GM23338 (cell line): ENCODE measurements around the gene ELN. TPM values are rescaled to one million over a fixed set of nuclear protein-coding genes. Genes with fewer than 3 reads are reported as not detected.

Experiments
- ATAC-seq: fragments of 200-7000 bp; cut with Tn5 transposase; 3 replicates; pipeline ENCODE4 v1.9.1; 2020
- DNase-seq: peaks from one replicate; pipeline ENCODE4 v3.0.0-alpha.2; 2015; ENCODE audit warnings: low spot score
- H2AFZ ChIP-seq: fragments of 200-600 bp; sonication (generic); 2 replicates; pipeline ENCODE4 v1.8.0; 2016; ENCODE audit warnings: antibody characterized with exemption, mild to moderate bottlenecking, moderate library complexity
- H3F3A ChIP-seq: fragments of 200-600 bp; sonication (generic); replicated peaks from 2 replicates; pipeline ENCODE4 v1.8.0; 2017; ENCODE audit warnings: antibody characterized with exemption, mixed run types, low read depth
- H3K27ac ChIP-seq: fragments of 200-600 bp; sonication (generic); 2 replicates; pipeline ENCODE4 v1.6.1; 2016; ENCODE audit warnings: low read depth
- H3K27me3 ChIP-seq: fragments of 200-600 bp; sonication (generic); 2 replicates; pipeline ENCODE4 v1.8.0; 2016; ENCODE audit warnings: mild to moderate bottlenecking, mixed run types, moderate library complexity; ENCODE audit not compliant: insufficient read depth
- H3K36me3 ChIP-seq: fragments of 200-600 bp; sonication (generic); 2 replicates; pipeline ENCODE4 v1.8.0; 2016; ENCODE audit warnings: mild to moderate bottlenecking; ENCODE audit not compliant: insufficient read depth
- H3K4me1 ChIP-seq: fragments of 200-600 bp; sonication (generic); 2 replicates; pipeline ENCODE4 v1.8.0; 2016; ENCODE audit warnings: mild to moderate bottlenecking, moderate library complexity; ENCODE audit not compliant: insufficient read depth
- H3K4me2 ChIP-seq: fragments of 200-600 bp; sonication (generic); 2 replicates; pipeline ENCODE4 v1.7.1; 2017; ENCODE audit warnings: mixed run types
- H3K4me3 ChIP-seq: fragments of 200-600 bp; sonication (generic); 2 replicates; pipeline ENCODE4 v1.6.1; 2016; ENCODE audit warnings: mixed run types
- H3K79me2 ChIP-seq: fragments of 200-600 bp; sonication (generic); replicated peaks from 2 replicates; pipeline ENCODE4 v1.8.0; 2017; ENCODE audit warnings: mild to moderate bottlenecking; ENCODE audit not compliant: insufficient read depth
- H3K9me2 ChIP-seq: fragments of 200-600 bp; sonication (generic); 2 replicates; pipeline ENCODE4 v1.8.0; 2017; ENCODE audit not compliant: insufficient read depth
- H4K20me1 ChIP-seq: fragments of 200-600 bp; sonication (generic); replicated peaks from 2 replicates; pipeline ENCODE4 v1.8.0; 2017; ENCODE audit warnings: mild to moderate bottlenecking; ENCODE audit not compliant: insufficient read depth
- H3K27ac Mint-ChIP-seq: 2 replicates; pipeline ENCODE4 v1.8.0; 2020; ENCODE audit warnings: inconsistent platforms, mild to moderate bottlenecking, moderate library complexity, mixed read lengths
- H3K27me3 Mint-ChIP-seq: 3 replicates; pipeline ENCODE4 v1.8.0; 2022; ENCODE audit warnings: low read depth, mild to moderate bottlenecking, moderate library complexity, mixed read lengths, inconsistent platforms; ENCODE audit not compliant: insufficient read depth, poor library complexity
- H3K36me3 Mint-ChIP-seq: 3 replicates; pipeline ENCODE4 v1.8.0; 2021; ENCODE audit warnings: low read depth, mild to moderate bottlenecking, inconsistent platforms, moderate library complexity, mixed read lengths
- H3K4me1 Mint-ChIP-seq: 3 replicates; pipeline ENCODE4 v1.8.0; 2020; ENCODE audit warnings: mild to moderate bottlenecking, inconsistent platforms, mixed read lengths
- H3K4me3 Mint-ChIP-seq: 3 replicates; pipeline ENCODE4 v1.8.0; 2021; ENCODE audit warnings: moderate library complexity, mild to moderate bottlenecking, inconsistent platforms, mixed read lengths
- H3K9me3 Mint-ChIP-seq: 3 replicates; pipeline ENCODE4 v1.8.0; 2020; ENCODE audit warnings: moderate library complexity, mild to moderate bottlenecking, inconsistent platforms, mixed read lengths
- EZH2 ChIP-seq: fragments of 200-600 bp; sonication (generic); IDR thresholded peaks from one replicate; pipeline ENCODE4 v1.8.0; 2017; ENCODE audit warnings: antibody characterized with exemption, mild to moderate bottlenecking, low read depth; ENCODE audit not compliant: unreplicated experiment
- EZH2phosphoT487 ChIP-seq: fragments of 200-600 bp; sonication (generic); IDR thresholded peaks from one replicate; pipeline ENCODE4 v1.8.1; 2018; ENCODE audit warnings: antibody characterized with exemption; ENCODE audit not compliant: unreplicated experiment
- JUNB ChIP-seq: IDR thresholded peaks from one replicate; pipeline ENCODE4 v1.6.1; 2016; ENCODE audit warnings: antibody characterized with exemption; ENCODE audit not compliant: unreplicated experiment
- POLR2AphosphoS5 ChIP-seq: IDR thresholded peaks from 2 replicates; pipeline ENCODE4 v1.6.1; 2016; ENCODE audit warnings: antibody characterized with exemption, low read depth
- ZNF114 ChIP-seq: fragments of 250-450 bp; sonication (Bioruptor Pico); IDR thresholded peaks from 2 replicates; pipeline ENCODE4 v1.5.0; 2020; ENCODE audit warnings: mild to moderate bottlenecking, moderate library complexity
- ZNF331 ChIP-seq: fragments of 250-450 bp; sonication (Bioruptor Pico); IDR thresholded peaks from 2 replicates; pipeline ENCODE4 v1.5.0; 2020; ENCODE audit warnings: low read depth, mild to moderate bottlenecking, moderate library complexity
- polyA plus RNA-seq: library from polyadenylated mRNA; unstranded; fragments of >200 nt; fragmentation: Nextera tagmentation; extraction: Ambion mirVana; gene quantifications from 2 replicates; pipeline ENCODE4 v1.2.1, GENCODE V29; 2016
- total RNA-seq: library from RNA; depleted of rRNA; stranded (reverse); fragments of >200 nt; shearing (Covaris generic); gene quantifications from 2 replicates; pipeline ENCODE4 v1.2.3, GENCODE V29; 2014
- TF ChIP-seq, protein P1 (sequence below), 2 experiments: fragments of 200-600 bp in 1 of 2; sonication (generic) in 1 of 2; conservative IDR thresholded peaks; 2 replicates each; pipeline versions ENCODE4 v1.5.1 to v1.6.1; 2016 to 2017; ENCODE audit warnings: antibody characterized with exemption in 2 of 2, low read depth in 2 of 2, mild to moderate bottlenecking in 2 of 2, moderate library complexity in 1 of 2
- TF ChIP-seq, protein P2 (sequence below): fragments of 250-450 bp; sonication (Bioruptor Pico); IDR thresholded peaks from 2 replicates; pipeline ENCODE4 v1.5.0; 2020; ENCODE audit warnings: mild to moderate bottlenecking, moderate library complexity
- TF ChIP-seq, protein P3 (sequence below): IDR thresholded peaks from 2 replicates; pipeline ENCODE4 v1.6.1; 2016; ENCODE audit warnings: antibody characterized with exemption

Gene ELN
- total and polyA plus RNA-seq, 2 experiments from 2014 or later, result 1.1 to 5.6 TPM

DNA sequence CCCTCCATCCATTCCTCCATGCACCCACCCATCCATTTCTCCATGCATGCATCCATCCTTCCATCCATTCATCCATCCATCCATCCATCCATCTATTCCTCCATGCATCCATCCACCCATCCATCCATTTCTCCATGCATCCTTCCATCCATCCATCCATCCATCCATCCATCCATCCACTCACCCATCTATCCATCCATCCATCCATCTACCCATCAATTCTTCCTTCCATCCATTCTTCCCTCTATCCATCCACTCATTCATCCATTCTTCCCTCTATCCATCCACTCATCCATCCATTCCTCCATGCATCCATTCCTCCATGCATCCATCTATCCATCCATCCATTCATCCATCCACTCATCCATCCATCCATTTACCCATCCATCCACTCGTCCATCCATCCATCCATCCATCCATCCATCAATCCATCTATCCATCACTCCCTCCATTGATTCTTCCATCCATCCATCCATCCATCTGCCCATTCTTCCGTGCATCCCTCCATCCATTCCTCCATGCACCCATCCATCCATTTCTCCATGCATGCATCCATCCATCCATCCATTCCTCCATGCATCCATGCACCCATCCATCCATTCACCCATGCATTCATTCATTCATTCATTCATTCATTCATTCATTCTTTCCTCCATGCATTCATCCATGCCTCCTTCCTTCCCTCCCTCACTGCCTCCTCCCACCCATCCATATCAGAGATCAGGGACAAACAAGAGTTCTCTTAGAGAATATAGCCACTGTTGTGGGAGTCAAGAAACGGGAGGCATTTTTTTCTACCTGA is 22.2 kb downstream of the ELN start (continued):
- TF ChIP-seq, protein P1, sequence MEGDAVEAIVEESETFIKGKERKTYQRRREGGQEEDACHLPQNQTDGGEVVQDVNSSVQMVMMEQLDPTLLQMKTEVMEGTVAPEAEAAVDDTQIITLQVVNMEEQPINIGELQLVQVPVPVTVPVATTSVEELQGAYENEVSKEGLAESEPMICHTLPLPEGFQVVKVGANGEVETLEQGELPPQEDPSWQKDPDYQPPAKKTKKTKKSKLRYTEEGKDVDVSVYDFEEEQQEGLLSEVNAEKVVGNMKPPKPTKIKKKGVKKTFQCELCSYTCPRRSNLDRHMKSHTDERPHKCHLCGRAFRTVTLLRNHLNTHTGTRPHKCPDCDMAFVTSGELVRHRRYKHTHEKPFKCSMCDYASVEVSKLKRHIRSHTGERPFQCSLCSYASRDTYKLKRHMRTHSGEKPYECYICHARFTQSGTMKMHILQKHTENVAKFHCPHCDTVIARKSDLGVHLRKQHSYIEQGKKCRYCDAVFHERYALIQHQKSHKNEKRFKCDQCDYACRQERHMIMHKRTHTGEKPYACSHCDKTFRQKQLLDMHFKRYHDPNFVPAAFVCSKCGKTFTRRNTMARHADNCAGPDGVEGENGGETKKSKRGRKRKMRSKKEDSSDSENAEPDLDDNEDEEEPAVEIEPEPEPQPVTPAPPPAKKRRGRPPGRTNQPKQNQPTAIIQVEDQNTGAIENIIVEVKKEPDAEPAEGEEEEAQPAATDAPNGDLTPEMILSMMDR (conservative IDR thresholded peaks at IDR 0.05; ENCODE audit: low read depth in 2 of 2), result no peak
- TF ChIP-seq EZH2 (no peak), ZNF331 (CRISPR knock-in tag) (no peak), JUNB (no peak)
- TF ChIP-seq, protein P2, sequence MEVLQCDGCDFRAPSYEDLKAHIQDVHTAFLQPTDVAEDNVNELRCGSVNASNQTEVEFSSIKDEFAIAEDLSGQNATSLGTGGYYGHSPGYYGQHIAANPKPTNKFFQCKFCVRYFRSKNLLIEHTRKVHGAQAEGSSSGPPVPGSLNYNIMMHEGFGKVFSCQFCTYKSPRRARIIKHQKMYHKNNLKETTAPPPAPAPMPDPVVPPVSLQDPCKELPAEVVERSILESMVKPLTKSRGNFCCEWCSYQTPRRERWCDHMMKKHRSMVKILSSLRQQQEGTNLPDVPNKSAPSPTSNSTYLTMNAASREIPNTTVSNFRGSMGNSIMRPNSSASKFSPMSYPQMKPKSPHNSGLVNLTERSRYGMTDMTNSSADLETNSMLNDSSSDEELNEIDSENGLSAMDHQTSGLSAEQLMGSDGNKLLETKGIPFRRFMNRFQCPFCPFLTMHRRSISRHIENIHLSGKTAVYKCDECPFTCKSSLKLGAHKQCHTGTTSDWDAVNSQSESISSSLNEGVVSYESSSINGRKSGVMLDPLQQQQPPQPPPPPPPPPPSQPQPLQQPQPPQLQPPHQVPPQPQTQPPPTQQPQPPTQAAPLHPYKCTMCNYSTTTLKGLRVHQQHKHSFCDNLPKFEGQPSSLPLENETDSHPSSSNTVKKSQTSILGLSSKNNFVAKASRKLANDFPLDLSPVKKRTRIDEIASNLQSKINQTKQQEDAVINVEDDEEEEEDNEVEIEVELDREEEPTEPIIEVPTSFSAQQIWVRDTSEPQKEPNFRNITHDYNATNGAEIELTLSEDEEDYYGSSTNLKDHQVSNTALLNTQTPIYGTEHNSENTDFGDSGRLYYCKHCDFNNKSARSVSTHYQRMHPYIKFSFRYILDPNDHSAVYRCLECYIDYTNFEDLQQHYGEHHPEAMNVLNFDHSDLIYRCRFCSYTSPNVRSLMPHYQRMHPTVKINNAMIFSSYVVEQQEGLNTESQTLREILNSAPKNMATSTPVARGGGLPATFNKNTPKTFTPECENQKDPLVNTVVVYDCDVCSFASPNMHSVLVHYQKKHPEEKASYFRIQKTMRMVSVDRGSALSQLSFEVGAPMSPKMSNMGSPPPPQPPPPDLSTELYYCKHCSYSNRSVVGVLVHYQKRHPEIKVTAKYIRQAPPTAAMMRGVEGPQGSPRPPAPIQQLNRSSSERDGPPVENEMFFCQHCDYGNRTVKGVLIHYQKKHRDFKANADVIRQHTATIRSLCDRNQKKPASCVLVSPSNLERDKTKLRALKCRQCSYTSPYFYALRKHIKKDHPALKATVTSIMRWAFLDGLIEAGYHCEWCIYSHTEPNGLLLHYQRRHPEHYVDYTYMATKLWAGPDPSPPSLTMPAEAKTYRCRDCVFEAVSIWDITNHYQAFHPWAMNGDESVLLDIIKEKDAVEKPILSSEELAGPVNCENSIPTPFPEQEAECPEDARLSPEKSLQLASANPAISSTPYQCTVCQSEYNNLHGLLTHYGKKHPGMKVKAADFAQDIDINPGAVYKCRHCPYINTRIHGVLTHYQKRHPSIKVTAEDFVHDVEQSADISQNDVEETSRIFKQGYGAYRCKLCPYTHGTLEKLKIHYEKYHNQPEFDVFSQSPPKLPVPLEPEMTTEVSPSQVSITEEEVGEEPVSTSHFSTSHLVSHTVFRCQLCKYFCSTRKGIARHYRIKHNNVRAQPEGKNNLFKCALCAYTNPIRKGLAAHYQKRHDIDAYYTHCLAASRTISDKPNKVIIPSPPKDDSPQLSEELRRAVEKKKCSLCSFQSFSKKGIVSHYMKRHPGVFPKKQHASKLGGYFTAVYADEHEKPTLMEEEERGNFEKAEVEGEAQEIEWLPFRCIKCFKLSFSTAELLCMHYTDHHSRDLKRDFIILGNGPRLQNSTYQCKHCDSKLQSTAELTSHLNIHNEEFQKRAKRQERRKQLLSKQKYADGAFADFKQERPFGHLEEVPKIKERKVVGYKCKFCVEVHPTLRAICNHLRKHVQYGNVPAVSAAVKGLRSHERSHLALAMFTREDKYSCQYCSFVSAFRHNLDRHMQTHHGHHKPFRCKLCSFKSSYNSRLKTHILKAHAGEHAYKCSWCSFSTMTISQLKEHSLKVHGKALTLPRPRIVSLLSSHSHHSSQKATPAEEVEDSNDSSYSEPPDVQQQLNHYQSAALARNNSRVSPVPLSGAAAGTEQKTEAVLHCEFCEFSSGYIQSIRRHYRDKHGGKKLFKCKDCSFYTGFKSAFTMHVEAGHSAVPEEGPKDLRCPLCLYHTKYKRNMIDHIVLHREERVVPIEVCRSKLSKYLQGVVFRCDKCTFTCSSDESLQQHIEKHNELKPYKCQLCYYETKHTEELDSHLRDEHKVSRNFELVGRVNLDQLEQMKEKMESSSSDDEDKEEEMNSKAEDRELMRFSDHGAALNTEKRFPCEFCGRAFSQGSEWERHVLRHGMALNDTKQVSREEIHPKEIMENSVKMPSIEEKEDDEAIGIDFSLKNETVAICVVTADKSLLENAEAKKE (CRISPR knock-in tag), result no peak

DNA sequence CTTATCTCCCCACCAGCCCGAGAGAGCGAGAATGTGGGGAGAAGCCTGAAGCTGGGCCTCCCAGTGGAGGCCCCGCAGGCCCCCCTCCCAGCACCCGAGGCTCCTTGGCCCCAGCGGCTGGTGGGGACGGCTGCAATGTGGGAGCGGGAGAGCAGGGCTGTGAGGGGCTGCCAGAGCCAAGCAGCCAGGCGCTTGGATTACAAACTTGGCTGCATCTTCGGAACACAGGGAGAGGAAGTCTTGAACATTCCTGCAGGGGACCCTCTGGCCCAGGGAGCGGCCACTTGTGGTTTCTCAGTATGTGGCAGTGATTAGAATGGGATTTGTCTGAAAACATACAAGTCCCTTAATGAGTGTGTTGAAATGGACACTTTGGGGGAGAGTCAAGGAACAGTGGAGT is 23.2 kb downstream of the ELN start:
- peaks cover 9% of the 10 kb centered on the region for H3K4me1 Mint-ChIP-seq
- H3K4me1 ChIP-seq, result peaks cover 10% of the 10 kb centered on the region
- no peaks in the 10 kb centered on the region for H4K20me1 ChIP-seq
- H3K27ac ChIP-seq, result no peak overlapping the region
- H3K27ac Mint-ChIP-seq, result no peak overlapping the region
- no peaks in the 10 kb centered on the region for H3F3A ChIP-seq
- H3K4me3 Mint-ChIP-seq, result no peak overlapping the region
- H3K36me3 Mint-ChIP-seq, result no peaks in the 10 kb centered on the region
- H3K4me3 ChIP-seq, result no peak overlapping the region
- H3K36me3 ChIP-seq, result no peaks in the 10 kb centered on the region
- ATAC-seq (no peak), DNase-seq (no peak)
- no peak overlapping the region for H2AFZ ChIP-seq
- H3K27me3 ChIP-seq, result no peaks in the 10 kb centered on the region
- peaks cover 5% of the 10 kb centered on the region for H3K27me3 Mint-ChIP-seq
- H3K79me2 ChIP-seq, result no peaks in the 10 kb centered on the region
- H3K9me3 Mint-ChIP-seq, result no peaks in the 10 kb centered on the region
- H3K9me2 ChIP-seq, result no peaks in the 10 kb centered on the region
- no peak overlapping the region for H3K4me2 ChIP-seq
- TF ChIP-seq, protein P1 (conservative IDR thresholded peaks at IDR 0.05; ENCODE audit: low read depth in 2 of 2), result no peak
- TF ChIP-seq ZNF114 (CRISPR knock-in tag) (no peak), POLR2AphosphoS5 (no peak), EZH2phosphoT487 (no peak)
- TF ChIP-seq, protein P3, sequence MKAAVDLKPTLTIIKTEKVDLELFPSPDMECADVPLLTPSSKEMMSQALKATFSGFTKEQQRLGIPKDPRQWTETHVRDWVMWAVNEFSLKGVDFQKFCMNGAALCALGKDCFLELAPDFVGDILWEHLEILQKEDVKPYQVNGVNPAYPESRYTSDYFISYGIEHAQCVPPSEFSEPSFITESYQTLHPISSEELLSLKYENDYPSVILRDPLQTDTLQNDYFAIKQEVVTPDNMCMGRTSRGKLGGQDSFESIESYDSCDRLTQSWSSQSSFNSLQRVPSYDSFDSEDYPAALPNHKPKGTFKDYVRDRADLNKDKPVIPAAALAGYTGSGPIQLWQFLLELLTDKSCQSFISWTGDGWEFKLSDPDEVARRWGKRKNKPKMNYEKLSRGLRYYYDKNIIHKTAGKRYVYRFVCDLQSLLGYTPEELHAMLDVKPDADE, result no peak
